SIG-M5 treated with dmso at 0.1 percent for 504 hours (cell line): ENCODE results near the gene DCP1B.

ENCODE experiments used
- DNase-seq: peaks from one replicate; lab custom pipeline; 2025; ENCODE audit not compliant: unreplicated experiment; lab: John Stamatoyannopoulos, UW

DCP1B gene

GRCh38 chr12:2004113-2004929, at the start of gene DCP1B:
DCP1B (minus strand) TSS chr12:2004457; CDS start chr12:2004431, 26 bp downstream.
- DNase-seq = peak; percentile 97

- DNase-seq = no peak
These were observed 49.4 kb upstream of the DCP1B start for GRCh38 chr12:2053691-2054090.

- peak; percentile 35 for DNase-seq
These were observed 48.8 kb upstream of the DCP1B start, which contains the start of gene CACNA1C for GRCh38 chr12:2052826-2053678. CACNA1C (plus strand) TSS chr12:2052987; CDS start chr12:2053563, 576 bp downstream.

GRCh38 chr12:2051700-2052621, 47.7 kb upstream of the DCP1B start:
- DNase-seq = no peak

- DNase-seq = peak; percentile 33
These were observed 45.6 kb upstream of the DCP1B start for GRCh38 chr12:2049604-2050540.

GRCh38 chr12:2047752-2048151, 43.5 kb upstream of the DCP1B start:
- DNase-seq = no peak

GRCh38 chr12:2046957-2047356, 42.7 kb upstream of the DCP1B start:
- no peak for DNase-seq

GRCh38 chr12:2044165-2044564, 39.9 kb upstream of the DCP1B start:
- no peak for DNase-seq

GRCh38 chr12:2043054-2043453, 38.8 kb upstream of the DCP1B start:
- DNase-seq = no peak

- DNase-seq = no peak
These were observed 34.8 kb upstream of the DCP1B start for GRCh38 chr12:2039034-2039433.

GRCh38 chr12:2035431-2036055, 31.3 kb upstream of the DCP1B start:
- peak; percentile 63 for DNase-seq

- peak; percentile 69 for DNase-seq
These were observed 30.6 kb upstream of the DCP1B start for GRCh38 chr12:2034633-2035430.

- DNase-seq = no peak
These were observed 28.2 kb upstream of the DCP1B start for GRCh38 chr12:2032506-2032905.

- no peak for DNase-seq
These were observed 25.6 kb upstream of the DCP1B start for GRCh38 chr12:2029851-2030250.

GRCh38 chr12:2027351-2027750, 23.1 kb upstream of the DCP1B start:
- no peak for DNase-seq

GRCh38 chr12:2023365-2023764, 19.1 kb upstream of the DCP1B start:
- no peak for DNase-seq

GRCh38 chr12:2020511-2020910, 16.3 kb upstream of the DCP1B start:
- DNase-seq = no peak

- DNase-seq = no peak
These were observed 14.9 kb upstream of the DCP1B start for GRCh38 chr12:2019126-2019525.

- no peak for DNase-seq
These were observed 14.1 kb upstream of the DCP1B start for GRCh38 chr12:2018391-2018790.
